Left kidney (tissue), 2 donors: ENCODE results near the gene UNC13B. TPM values are rescaled to one million over a fixed set of nuclear protein-coding genes. Genes with fewer than 3 reads are reported as not detected.

Experiments used
- DNase-seq: peaks from one replicate; pipeline ENCODE4 v3.0.0-alpha.2; 2013
- polyA plus RNA-seq: library from polyadenylated mRNA; unstranded; fragments of 120-200 nt; gene quantifications from one replicate; pipeline ENCODE4 v1.2.1, GENCODE V29; 2013; ENCODE audit not compliant: insufficient read length

Gene UNC13B
- polyA plus RNA-seq, 1 donor: 27.8 TPM

- no peak for DNase-seq
Observed at GRCh38 chr9:35322075-35322885, 160.5 kb downstream of the UNC13B start.

- DNase-seq: no peak
Observed at GRCh38 chr9:35324966-35325365, 163.2 kb downstream of the UNC13B start.

GRCh38 chr9:35333551-35333950, 171.7 kb downstream of the UNC13B start:
- no peak for DNase-seq

- DNase-seq: no peak
Observed at GRCh38 chr9:35335164-35335563, 173.4 kb downstream of the UNC13B start.

GRCh38 chr9:35338086-35338485, 176.3 kb downstream of the UNC13B start:
- DNase-seq: no peak

- DNase-seq: no peak
Observed at GRCh38 chr9:35338561-35339274, 176.9 kb downstream of the UNC13B start.

GRCh38 chr9:35340046-35340445, 178.2 kb downstream of the UNC13B start:
- no peak for DNase-seq

- no peak for DNase-seq
Observed at GRCh38 chr9:35341021-35341420, 179.2 kb downstream of the UNC13B start.

- no peak for DNase-seq
Observed at GRCh38 chr9:35341585-35341984, 179.8 kb downstream of the UNC13B start.

- DNase-seq: no peak
Observed at GRCh38 chr9:35342221-35342958, 180.6 kb downstream of the UNC13B start.

- no peak for DNase-seq
Observed at GRCh38 chr9:35348109-35348508, 186.3 kb downstream of the UNC13B start.

- no peak for DNase-seq
Observed at GRCh38 chr9:35349287-35349990, 187.6 kb downstream of the UNC13B start.

GRCh38 chr9:35350212-35350611, 188.4 kb downstream of the UNC13B start:
- no peak for DNase-seq

GRCh38 chr9:35350827-35351549, 189.2 kb downstream of the UNC13B start:
- DNase-seq: peak; percentile 8

GRCh38 chr9:35353731-35354365, 192.0 kb downstream of the UNC13B start:
- DNase-seq: no peak

- no peak for DNase-seq
Observed at GRCh38 chr9:35355939-35356338, 194.1 kb downstream of the UNC13B start.

GRCh38 chr9:35357116-35357515, 195.3 kb downstream of the UNC13B start:
- no peak for DNase-seq

- no peak for DNase-seq
Observed at GRCh38 chr9:35357826-35358225, 196.0 kb downstream of the UNC13B start.

- no peak for DNase-seq
Observed at GRCh38 chr9:35364817-35365585, 203.2 kb downstream of the UNC13B start.

GRCh38 chr9:35366627-35367026, 204.8 kb downstream of the UNC13B start:
- no peak for DNase-seq
